NT2/D1 (cell line): ENCODE measurements around the gene ELMO3.

Experiments used
- DNase-seq: peaks from one replicate; pipeline ENCODE4 v3.0.0-alpha.2; 2011; ENCODE audit warnings: low read depth, low spot score
- H3K27me3 ChIP-seq: 2 replicates; pipeline ENCODE4 v1.6.0; 2011; ENCODE audit warnings: mild to moderate bottlenecking; ENCODE audit not compliant: insufficient read length, insufficient read depth
- H3K36me3 ChIP-seq: 2 replicates; pipeline ENCODE4 v1.6.1; 2011; ENCODE audit warnings: mild to moderate bottlenecking, low read length, mixed read lengths; ENCODE audit not compliant: insufficient read depth, insufficient read length
- H3K4me1 ChIP-seq: 2 replicates; pipeline ENCODE4 v1.5.1; 2011; ENCODE audit not compliant: insufficient read depth, insufficient read length
- H3K4me3 ChIP-seq: 2 replicates; pipeline ENCODE4 v1.5.1; 2011; ENCODE audit warnings: low read depth; ENCODE audit not compliant: insufficient read length
- H3K9ac ChIP-seq: 2 replicates; pipeline ENCODE4 v1.6.0; 2011; ENCODE audit warnings: low read depth; ENCODE audit not compliant: insufficient read length
- H3K9me3 ChIP-seq: 2 replicates; pipeline ENCODE4 v1.5.1; 2011; ENCODE audit warnings: mild to moderate bottlenecking, low read length; ENCODE audit not compliant: insufficient read depth
- SUZ12 ChIP-seq: IDR thresholded peaks from 2 replicates; pipeline ENCODE4 v1.6.1; 2011; ENCODE audit not compliant: insufficient read length, insufficient read depth; ENCODE audit errors: extremely low read depth
- YY1 ChIP-seq: IDR thresholded peaks from 2 replicates; pipeline ENCODE4 v1.6.1; 2011; ENCODE audit not compliant: insufficient read length, insufficient read depth
- ZNF274 ChIP-seq: IDR thresholded peaks from 2 replicates; pipeline ENCODE4 v1.6.1; 2011; ENCODE audit warnings: mild to moderate bottlenecking, low read depth, low read length

Gene ELMO3

GRCh38 chr16:67210069-67210937, 11.4 kb downstream of the ELMO3 start:
- Histone ChIP-seq H3K9me3 (no peaks in the 10 kb centered on the region), H3K4me1 (peaks cover 25% of the 10 kb centered on the region), H3K9ac (peak overlapping the region; percentile 17), H3K4me3 (no peak overlapping the region), H3K27me3 (peaks cover 3% of the 10 kb centered on the region), H3K36me3 (peaks cover 7% of the 10 kb centered on the region)
- TF ChIP-seq SUZ12, result no peak
- no peak for TF ChIP-seq ZNF274
- no peak for TF ChIP-seq YY1
- DNase-seq, result no peak

GRCh38 chr16:67211674-67212073, 12.7 kb downstream of the ELMO3 start:
- no peak overlapping the region for H3K9ac ChIP-seq
- no peak overlapping the region for H3K4me3 ChIP-seq
- H3K4me1 ChIP-seq, result peaks cover 20% of the 10 kb centered on the region
- DNase-seq, result no peak
- no peaks in the 10 kb centered on the region for H3K36me3 ChIP-seq
- H3K27me3 ChIP-seq, result peaks cover 8% of the 10 kb centered on the region
- no peaks in the 10 kb centered on the region for H3K9me3 ChIP-seq
- TF ChIP-seq YY1 (no peak), SUZ12 (no peak), ZNF274 (no peak)

- DNase-seq, result no peak
Observed at GRCh38 chr16:67212766-67213165, 13.8 kb downstream of the ELMO3 start.

GRCh38 chr16:67213197-67214019, 14.5 kb downstream of the ELMO3 start:
- H3K9ac ChIP-seq, result no peak overlapping the region
- no peak for DNase-seq
- peaks cover 9% of the 10 kb centered on the region for H3K4me1 ChIP-seq
- TF ChIP-seq ZNF274, result no peak
- TF ChIP-seq YY1, result no peak
- TF ChIP-seq SUZ12, result no peak
- no peaks in the 10 kb centered on the region for H3K9me3 ChIP-seq
- peaks cover 19% of the 10 kb centered on the region for H3K27me3 ChIP-seq
- H3K4me3 ChIP-seq, result no peak overlapping the region
- H3K36me3 ChIP-seq, result no peaks in the 10 kb centered on the region

More at GRCh38 chr16:67212766-67213165, 13.8 kb downstream of the ELMO3 start:
- Histone ChIP-seq H3K4me3 (no peak overlapping the region), H3K9me3 (no peaks in the 10 kb centered on the region), H3K9ac (no peak overlapping the region), H3K36me3 (no peaks in the 10 kb centered on the region), H3K27me3 (peaks cover 19% of the 10 kb centered on the region), H3K4me1 (peaks cover 11% of the 10 kb centered on the region)
- TF ChIP-seq ZNF274, result no peak
- no peak for TF ChIP-seq SUZ12
- TF ChIP-seq YY1, result no peak

DNA sequence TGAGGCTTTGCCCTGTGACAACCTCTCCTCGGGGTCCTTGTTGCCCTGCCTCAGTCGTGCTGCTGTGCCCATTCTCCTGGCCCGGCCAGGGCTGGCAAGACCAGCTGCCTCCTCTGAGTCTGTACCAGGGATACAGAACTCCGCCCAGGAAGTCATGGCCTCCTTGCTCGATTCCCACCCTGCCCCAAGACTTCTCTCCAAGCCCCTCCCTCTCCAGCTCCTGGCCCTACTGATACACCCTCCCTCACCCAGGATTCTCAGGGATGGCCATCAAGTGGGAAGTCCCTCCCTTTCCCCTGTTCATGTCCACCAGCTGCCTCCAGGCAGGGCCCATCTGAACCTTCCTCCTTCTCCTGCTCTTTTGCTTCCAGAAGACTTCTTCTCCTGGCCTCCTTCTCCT, 16.8 kb downstream of the ELMO3 start:
- Histone ChIP-seq H3K36me3 (no peaks in the 10 kb centered on the region), H3K9me3 (no peaks in the 10 kb centered on the region), H3K9ac (no peak overlapping the region), H3K4me1 (no peaks in the 10 kb centered on the region), H3K4me3 (no peak overlapping the region), H3K27me3 (peaks cover 19% of the 10 kb centered on the region)
- TF ChIP-seq ZNF274 (no peak), SUZ12 (no peak), YY1 (no peak)
- no peak for DNase-seq

GRCh38 chr16:67216612-67217490, 17.9 kb downstream of the ELMO3 start:
- no peaks in the 10 kb centered on the region for H3K36me3 ChIP-seq
- no peaks in the 10 kb centered on the region for H3K4me1 ChIP-seq
- no peak overlapping the region for H3K4me3 ChIP-seq
- no peak overlapping the region for H3K9ac ChIP-seq
- H3K27me3 ChIP-seq, result peaks cover 19% of the 10 kb centered on the region
- H3K9me3 ChIP-seq, result no peaks in the 10 kb centered on the region
- no peak for TF ChIP-seq ZNF274
- no peak for TF ChIP-seq YY1
- no peak for TF ChIP-seq SUZ12
- no peak for DNase-seq

DNA sequence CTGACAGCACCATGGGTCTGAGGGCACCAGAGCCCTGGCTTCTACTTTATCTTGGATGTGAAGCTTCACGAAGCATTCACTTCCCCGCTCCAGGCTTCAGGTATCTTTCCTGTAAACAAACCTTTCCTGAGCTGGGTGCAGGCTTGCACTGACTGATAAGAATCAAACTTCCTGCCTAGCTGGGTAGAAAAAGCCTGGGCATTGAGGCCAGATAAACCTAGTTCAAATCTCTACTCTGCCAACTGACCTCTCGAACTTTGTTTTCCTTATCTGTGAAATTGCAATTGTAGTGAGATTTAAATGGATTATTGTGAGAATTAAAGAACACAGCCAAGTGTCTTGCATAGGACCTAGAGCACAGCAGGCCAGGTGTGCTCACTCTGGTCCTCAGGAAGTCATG, 25.1 kb downstream of the ELMO3 start:
- Histone ChIP-seq H3K9me3 (no peaks in the 10 kb centered on the region), H3K4me1 (peaks cover 5% of the 10 kb centered on the region), H3K36me3 (peaks cover 14% of the 10 kb centered on the region), H3K9ac (no peak overlapping the region), H3K4me3 (no peak overlapping the region), H3K27me3 (peaks cover 10% of the 10 kb centered on the region)
- DNase-seq, result no peak
- no peak for TF ChIP-seq YY1
- no peak for TF ChIP-seq SUZ12
- no peak for TF ChIP-seq ZNF274
